Esophagus squamous epithelium (tissue), 4 donors: Measurements from ENCODE around the gene OPCML.

ENCODE experiments used
- POLR2A ChIP-seq, 4 donors: fragments of 450-650 bp; IDR thresholded peaks; one replicate each; pipeline ENCODE4 v1.6.1; 2017; ENCODE audit warnings: antibody characterized with exemption in 4 of 4, mild to moderate bottlenecking in 4 of 4, moderate library complexity in 3 of 4
- TF ChIP-seq, protein P1 (sequence below), 6 experiments: fragments of 450-650 bp in 4 of 6; fragments of 200-600 bp in 2 of 6; sonication (generic) in 2 of 6; IDR thresholded peaks; one replicate each; pipeline ENCODE4 v1.5.1; 2016 to 2019; ENCODE audit warnings: antibody characterized with exemption in 6 of 6, mild to moderate bottlenecking in 4 of 6, moderate library complexity in 4 of 6

DNA sequence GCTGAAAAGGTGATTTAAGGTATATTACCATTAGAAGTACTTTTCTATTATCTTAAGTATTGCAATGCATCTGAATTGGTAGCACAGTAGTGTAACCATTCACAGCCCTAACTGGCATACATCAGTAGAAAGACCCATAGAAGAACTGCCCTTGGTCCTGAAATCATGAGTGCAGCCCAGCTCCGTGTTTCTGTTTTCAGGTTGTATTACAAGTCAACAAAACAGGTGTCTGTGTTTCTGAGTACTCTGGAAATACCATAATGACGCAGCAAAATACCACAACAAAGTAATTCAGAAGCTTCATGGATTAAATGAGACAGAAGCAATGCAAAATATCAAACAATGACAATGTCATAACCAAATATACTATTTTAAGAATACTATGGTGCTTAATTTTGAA lies 226.3 kb downstream of the OPCML start:
- TF ChIP-seq POLR2A (IDR thresholded peaks at IDR 0.05) = no peak
- TF ChIP-seq, protein P1, sequence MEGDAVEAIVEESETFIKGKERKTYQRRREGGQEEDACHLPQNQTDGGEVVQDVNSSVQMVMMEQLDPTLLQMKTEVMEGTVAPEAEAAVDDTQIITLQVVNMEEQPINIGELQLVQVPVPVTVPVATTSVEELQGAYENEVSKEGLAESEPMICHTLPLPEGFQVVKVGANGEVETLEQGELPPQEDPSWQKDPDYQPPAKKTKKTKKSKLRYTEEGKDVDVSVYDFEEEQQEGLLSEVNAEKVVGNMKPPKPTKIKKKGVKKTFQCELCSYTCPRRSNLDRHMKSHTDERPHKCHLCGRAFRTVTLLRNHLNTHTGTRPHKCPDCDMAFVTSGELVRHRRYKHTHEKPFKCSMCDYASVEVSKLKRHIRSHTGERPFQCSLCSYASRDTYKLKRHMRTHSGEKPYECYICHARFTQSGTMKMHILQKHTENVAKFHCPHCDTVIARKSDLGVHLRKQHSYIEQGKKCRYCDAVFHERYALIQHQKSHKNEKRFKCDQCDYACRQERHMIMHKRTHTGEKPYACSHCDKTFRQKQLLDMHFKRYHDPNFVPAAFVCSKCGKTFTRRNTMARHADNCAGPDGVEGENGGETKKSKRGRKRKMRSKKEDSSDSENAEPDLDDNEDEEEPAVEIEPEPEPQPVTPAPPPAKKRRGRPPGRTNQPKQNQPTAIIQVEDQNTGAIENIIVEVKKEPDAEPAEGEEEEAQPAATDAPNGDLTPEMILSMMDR (IDR thresholded peaks at IDR 0.05) = no peak
